ENCODE measurements around the gene APBB2. TPM values are rescaled to one million over a fixed set of nuclear protein-coding genes. Genes with fewer than 3 reads are reported as not detected.

Gene APBB2
- total RNA-seq, 2 donors from 2014 or later: 56.1 to 64.8 TPM

DNA sequence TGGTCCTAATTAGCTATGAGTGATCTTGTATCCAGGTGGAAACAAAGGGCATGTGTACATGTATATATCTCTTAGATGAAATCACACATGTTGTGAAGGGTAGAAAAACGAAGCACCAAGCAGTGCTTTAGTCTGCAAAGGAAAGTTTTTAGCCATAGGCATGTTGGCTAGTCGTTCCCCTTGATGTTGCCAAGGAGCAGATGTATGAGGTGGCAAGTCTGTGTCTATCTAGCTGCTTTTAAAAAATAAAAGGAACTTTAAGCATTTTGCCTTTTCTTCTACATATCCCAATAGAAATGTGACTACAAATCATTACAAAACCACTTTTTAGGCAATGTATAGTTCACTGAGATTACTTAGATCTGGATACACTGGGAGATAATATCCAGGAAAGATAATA, 401.5 kb downstream of the APBB2 start:
- DNase-seq: no peak
- H3K9me3 Mint-ChIP-seq: no peaks in the 10 kb centered on the region
- H3K36me3 Mint-ChIP-seq (ENCODE audit: low read depth): peaks cover 16% of the 10 kb centered on the region
- Histone ChIP-seq H3K27ac (ENCODE audit: low read depth, low read length) (no peak overlapping the region), H3K4me3 (ENCODE audit: low read length) (no peak overlapping the region), H3K9me3 (ENCODE audit: control insufficient read depth, low read length) (no peaks in the 10 kb centered on the region), H3K27me3 (ENCODE audit: control insufficient read depth, insufficient read depth, low read length, poor library complexity, severe bottlenecking) (no peaks in the 10 kb centered on the region), H3K9ac (ENCODE audit: extremely low read depth, low read length, poor library complexity, severe bottlenecking) (no peak overlapping the region), H3K36me3 (ENCODE audit: control insufficient read depth, insufficient read depth, low read length) (peaks cover 42% of the 10 kb centered on the region), H3K4me1 (ENCODE audit: control insufficient read depth, insufficient read depth, low read length) (no peaks in the 10 kb centered on the region)
- TF ChIP-seq CTCF (conservative IDR thresholded peaks at IDR 0.05): no peak
- H3K27me3 Mint-ChIP-seq (ENCODE audit: insufficient read depth): no peaks in the 10 kb centered on the region
- H3K4me1 Mint-ChIP-seq: peaks cover 5% of the 10 kb centered on the region
- WGBS, 2 experiments (ENCODE audit: insufficient coverage in 1 of 2, insufficient read length in 1 of 2): 94 to 100% methylated on average over 1 to 2 of the region's 2 CpGs
- no peak overlapping the region for H3K4me3 Mint-ChIP-seq
- H3K27ac Mint-ChIP-seq: no peak overlapping the region

DNA sequence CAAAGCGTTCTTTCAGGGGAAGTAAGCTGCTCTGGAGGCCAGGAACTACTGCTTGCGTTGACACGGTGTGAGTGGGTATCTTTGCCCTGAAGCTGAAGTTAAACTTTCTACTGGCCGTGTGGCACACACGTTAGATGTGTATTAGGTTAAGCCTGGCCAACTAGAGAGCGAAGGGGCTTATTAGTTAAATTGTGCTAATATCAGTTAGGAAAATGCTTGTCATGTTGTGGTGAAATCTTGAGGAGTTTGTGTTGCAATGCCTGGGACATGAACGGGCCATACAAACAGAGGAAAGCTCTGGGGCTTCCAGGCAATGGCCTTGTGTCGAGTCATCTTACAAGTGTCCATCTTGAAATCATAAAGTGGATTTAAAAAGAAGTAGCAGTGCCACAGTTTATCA, 402.0 kb downstream of the APBB2 start:
- WGBS, 2 experiments (ENCODE audit: insufficient coverage in 1 of 2, insufficient read length in 1 of 2): 95 to 98% methylated on average over 5 to 8 of the region's 8 CpGs
- Histone ChIP-seq H3K9me3 (ENCODE audit: control insufficient read depth, low read length) (no peaks in the 10 kb centered on the region), H3K27me3 (ENCODE audit: control insufficient read depth, insufficient read depth, low read length, poor library complexity, severe bottlenecking) (no peaks in the 10 kb centered on the region), H3K36me3 (ENCODE audit: control insufficient read depth, insufficient read depth, low read length) (peaks cover 42% of the 10 kb centered on the region), H3K9ac (ENCODE audit: extremely low read depth, low read length, poor library complexity, severe bottlenecking) (no peak overlapping the region), H3K27ac (ENCODE audit: low read depth, low read length) (no peak overlapping the region), H3K4me3 (ENCODE audit: low read length) (no peak overlapping the region), H3K4me1 (ENCODE audit: control insufficient read depth, insufficient read depth, low read length) (no peaks in the 10 kb centered on the region)
- Mint-ChIP-seq H3K4me3 (no peak overlapping the region), H3K9me3 (no peaks in the 10 kb centered on the region), H3K4me1 (peaks cover 5% of the 10 kb centered on the region), H3K27me3 (ENCODE audit: insufficient read depth) (no peaks in the 10 kb centered on the region), H3K27ac (peak overlapping the region; percentile 58), H3K36me3 (ENCODE audit: low read depth) (peaks cover 16% of the 10 kb centered on the region)
- DNase-seq: no peak
- no peak for TF ChIP-seq CTCF (conservative IDR thresholded peaks at IDR 0.05)

- H3K27ac ChIP-seq (ENCODE audit: low read depth, low read length): no peak overlapping the region
- H3K36me3 Mint-ChIP-seq (ENCODE audit: low read depth): peaks cover 16% of the 10 kb centered on the region
- H3K27me3 ChIP-seq (ENCODE audit: control insufficient read depth, insufficient read depth, low read length, poor library complexity, severe bottlenecking): no peaks in the 10 kb centered on the region
- no peak overlapping the region for H3K9ac ChIP-seq (ENCODE audit: extremely low read depth, low read length, poor library complexity, severe bottlenecking)
- H3K4me3 ChIP-seq (ENCODE audit: low read length): no peak overlapping the region
- no peaks in the 10 kb centered on the region for H3K9me3 ChIP-seq (ENCODE audit: control insufficient read depth, low read length)
- 94 to 100% methylated on average over 4 to 5 of the region's 7 CpGs for WGBS, 2 experiments (ENCODE audit: insufficient coverage in 1 of 2, insufficient read length in 1 of 2)
- H3K27ac Mint-ChIP-seq: peak overlapping the region; percentile 58
- no peak for DNase-seq
- no peaks in the 10 kb centered on the region for H3K4me1 ChIP-seq (ENCODE audit: control insufficient read depth, insufficient read depth, low read length)
- H3K4me3 Mint-ChIP-seq: no peak overlapping the region
- peaks cover 42% of the 10 kb centered on the region for H3K36me3 ChIP-seq (ENCODE audit: control insufficient read depth, insufficient read depth, low read length)
- no peaks in the 10 kb centered on the region for H3K27me3 Mint-ChIP-seq (ENCODE audit: insufficient read depth)
- no peaks in the 10 kb centered on the region for H3K9me3 Mint-ChIP-seq
- no peak for TF ChIP-seq CTCF (conservative IDR thresholded peaks at IDR 0.05)
- peaks cover 5% of the 10 kb centered on the region for H3K4me1 Mint-ChIP-seq
Observed at GRCh38 chr4:40811956-40812355, 402.4 kb downstream of the APBB2 start.

Measured in endodermal cell (in vitro differentiated cells).